Activated T-cell treated with anti-CD3 and anti-CD28 coated beads, Interleukin-2, amount 50 U/mL, for 72 hours (primary cell): ENCODE measurements around the gene TMEM121. TPM values are rescaled to one million over a fixed set of nuclear protein-coding genes. Genes with fewer than 3 reads are reported as not detected.

Experiments
- ATAC-seq, 2 donors: fragments of 150-1000 bp; cut with Tn5 transposase; replicated peaks in 1 of 2; 2 replicates each; pipeline ENCODE4 v1.10.0; 2021; ENCODE audit warnings: moderate library complexity in 2 of 2, mild to moderate bottlenecking in 1 of 2
- DNase-seq, 2 donors: peaks; one replicate each; pipeline ENCODE4 v3.0.0; 2021 to 2022; ENCODE audit warnings: mixed read lengths in 1 of 2
- H3K27ac Mint-ChIP-seq: one replicate; pipeline ENCODE4 v1.8.0; 2022; ENCODE audit warnings: mild to moderate bottlenecking, moderate library complexity, mixed read lengths
- H3K27me3 Mint-ChIP-seq: one replicate; pipeline ENCODE4 v1.8.0; 2022; ENCODE audit warnings: low read depth, mixed read lengths
- H3K36me3 Mint-ChIP-seq, 2 donors: one replicate each; pipeline ENCODE4 v1.8.0; 2022; ENCODE audit warnings: mixed read lengths in 2 of 2, mild to moderate bottlenecking in 1 of 2; ENCODE audit not compliant: insufficient read depth in 2 of 2
- H3K4me1 Mint-ChIP-seq: one replicate; pipeline ENCODE4 v1.8.0; 2022; ENCODE audit warnings: low read depth, mixed read lengths
- H3K4me3 Mint-ChIP-seq, 2 donors: one replicate each; pipeline ENCODE4 v1.8.0; 2022; ENCODE audit warnings: mild to moderate bottlenecking in 2 of 2, mixed read lengths in 2 of 2, moderate library complexity in 2 of 2
- H3K9me3 Mint-ChIP-seq, 2 donors: one replicate each; pipeline ENCODE4 v1.8.0; 2022; ENCODE audit warnings: mixed read lengths in 2 of 2
- total RNA-seq, 2 donors: library from RNA; stranded (reverse); gene quantifications; one replicate each; pipeline ENCODE4 v1.2.3, GENCODE V29; 2022

TMEM121 gene
- total RNA-seq, 2 donors from 2014 or later: 6.3 to 7.9 TPM

GRCh38 chr14:105531088-105531893 is 4.9 kb downstream of the TMEM121 start:
- Mint-ChIP-seq H3K4me1 (peaks cover 15% of the 10 kb centered on the region), H3K9me3 (no peaks in the 10 kb centered on the region), H3K27ac (no peak overlapping the region), H3K4me3 (peak overlapping the region; percentile 87 to 91), H3K36me3 (no peaks in the 10 kb centered on the region), H3K27me3 (peaks cover 1% of the 10 kb centered on the region)
- no peak for DNase-seq
- ATAC-seq: no peak

GRCh38 chr14:105531894-105532623 is 5.7 kb downstream of the TMEM121 start:
- no peaks in the 10 kb centered on the region for H3K36me3 Mint-ChIP-seq
- no peak for ATAC-seq
- no peaks in the 10 kb centered on the region for H3K9me3 Mint-ChIP-seq
- no peak for DNase-seq
- H3K27ac Mint-ChIP-seq: no peak overlapping the region
- H3K4me3 Mint-ChIP-seq: no peak overlapping the region
- H3K4me1 Mint-ChIP-seq: peaks cover 13% of the 10 kb centered on the region
- H3K27me3 Mint-ChIP-seq: peaks cover 7% of the 10 kb centered on the region

GRCh38 chr14:105532735-105533141 is 6.4 kb downstream of the TMEM121 start:
- no peaks in the 10 kb centered on the region for H3K36me3 Mint-ChIP-seq
- DNase-seq (peak in 1 of 2 donors; percentile 23), ATAC-seq (no peak)
- no peak overlapping the region for H3K4me3 Mint-ChIP-seq
- no peak overlapping the region for H3K27ac Mint-ChIP-seq
- H3K4me1 Mint-ChIP-seq: peaks cover 10% of the 10 kb centered on the region
- H3K27me3 Mint-ChIP-seq: peaks cover 7% of the 10 kb centered on the region
- H3K9me3 Mint-ChIP-seq: no peaks in the 10 kb centered on the region

GRCh38 chr14:105533391-105533790 is 7.0 kb downstream of the TMEM121 start:
- ATAC-seq (no peak), DNase-seq (no peak)
- peaks cover 15% of the 10 kb centered on the region for H3K4me1 Mint-ChIP-seq
- H3K9me3 Mint-ChIP-seq: no peaks in the 10 kb centered on the region
- H3K4me3 Mint-ChIP-seq: no peak overlapping the region
- no peaks in the 10 kb centered on the region for H3K36me3 Mint-ChIP-seq
- peaks cover 8% of the 10 kb centered on the region for H3K27me3 Mint-ChIP-seq
- no peak overlapping the region for H3K27ac Mint-ChIP-seq

GRCh38 chr14:105533811-105534498 is 7.6 kb downstream of the TMEM121 start:
- Mint-ChIP-seq H3K4me3 (no peak overlapping the region), H3K27ac (no peak overlapping the region)

GRCh38 chr14:105534586-105534985 is 8.2 kb downstream of the TMEM121 start:
- H3K9me3 Mint-ChIP-seq: no peaks in the 10 kb centered on the region
- no peaks in the 10 kb centered on the region for H3K36me3 Mint-ChIP-seq
- peaks cover 15% of the 10 kb centered on the region for H3K4me1 Mint-ChIP-seq
- no peak overlapping the region for H3K27ac Mint-ChIP-seq
- ATAC-seq: no peak
- H3K27me3 Mint-ChIP-seq: peaks cover 16% of the 10 kb centered on the region
- no peak for DNase-seq
- no peak overlapping the region for H3K4me3 Mint-ChIP-seq

More at GRCh38 chr14:105533811-105534498, 7.6 kb downstream of the TMEM121 start:
- Mint-ChIP-seq H3K9me3 (no peaks in the 10 kb centered on the region), H3K27me3 (peaks cover 14% of the 10 kb centered on the region), H3K4me1 (peaks cover 15% of the 10 kb centered on the region), H3K36me3 (no peaks in the 10 kb centered on the region)
- no peak for DNase-seq
- no peak for ATAC-seq

GRCh38 chr14:105536051-105536450 is 9.7 kb downstream of the TMEM121 start:
- no peak overlapping the region for H3K4me3 Mint-ChIP-seq
- no peak overlapping the region for H3K27ac Mint-ChIP-seq
- H3K9me3 Mint-ChIP-seq: no peaks in the 10 kb centered on the region
- H3K27me3 Mint-ChIP-seq: peaks cover 16% of the 10 kb centered on the region
- no peak for ATAC-seq
- peaks cover 5% of the 10 kb centered on the region for H3K4me1 Mint-ChIP-seq
- no peak for DNase-seq
- no peaks in the 10 kb centered on the region for H3K36me3 Mint-ChIP-seq

GRCh38 chr14:105536691-105537579 is 10.6 kb downstream of the TMEM121 start:
- H3K9me3 Mint-ChIP-seq: no peaks in the 10 kb centered on the region
- H3K27ac Mint-ChIP-seq: no peak overlapping the region
- H3K27me3 Mint-ChIP-seq: peaks cover 23% of the 10 kb centered on the region
- ATAC-seq (no peak), DNase-seq (no peak)
- peaks cover 5% of the 10 kb centered on the region for H3K4me1 Mint-ChIP-seq
- H3K4me3 Mint-ChIP-seq: no peak overlapping the region
- H3K36me3 Mint-ChIP-seq: peaks cover 0 to 2% of the 10 kb centered on the region in 2 donors

GRCh38 chr14:105537580-105538474 is 11.4 kb downstream of the TMEM121 start:
- peak; percentile 84 for ATAC-seq
- Mint-ChIP-seq H3K27ac (no peak overlapping the region), H3K4me3 (peak overlapping the region in 1 of 2 donors; percentile 45), H3K9me3 (peaks cover 0 to 3% of the 10 kb centered on the region in 2 donors), H3K4me1 (peaks cover 5% of the 10 kb centered on the region), H3K36me3 (peaks cover 0 to 2% of the 10 kb centered on the region in 2 donors), H3K27me3 (peaks cover 29% of the 10 kb centered on the region)
- peak; percentile 72 to 83 for DNase-seq

GRCh38 chr14:105538481-105539049 is 12.2 kb downstream of the TMEM121 start:
- Mint-ChIP-seq H3K9me3 (peaks cover 0 to 3% of the 10 kb centered on the region in 2 donors), H3K27ac (no peak overlapping the region), H3K4me3 (peak overlapping the region in 1 of 2 donors; percentile 45), H3K27me3 (peaks cover 37% of the 10 kb centered on the region), H3K36me3 (peaks cover 0 to 2% of the 10 kb centered on the region in 2 donors), H3K4me1 (peaks cover 5% of the 10 kb centered on the region)
- DNase-seq (no peak), ATAC-seq (no peak)

- DNase-seq: no peak
- H3K4me1 Mint-ChIP-seq: peaks cover 5% of the 10 kb centered on the region
- no peak for ATAC-seq
- H3K27me3 Mint-ChIP-seq: peaks cover 39% of the 10 kb centered on the region
- peaks cover 1 to 3% of the 10 kb centered on the region in 2 donors for H3K9me3 Mint-ChIP-seq
- H3K27ac Mint-ChIP-seq: no peak overlapping the region
- peaks cover 0 to 2% of the 10 kb centered on the region in 2 donors for H3K36me3 Mint-ChIP-seq
- H3K4me3 Mint-ChIP-seq: no peak overlapping the region
Observed at GRCh38 chr14:105540811-105541210, 14.4 kb downstream of the TMEM121 start.
